Activated naive CD8-positive, alpha-beta T cell treated with anti-CD3 and anti-CD28 coated beads for 36 hours (primary cell): ENCODE measurements around the gene ATP10A. TPM values are rescaled to one million over a fixed set of nuclear protein-coding genes. Genes with fewer than 3 reads are reported as not detected.
"Not testable (repeated sequence)": the region's sequence is repeated elsewhere in the genome, so short reads cannot be mapped to it uniquely, and the experiment has no call there.

Experiments
- DNase-seq: peaks from one replicate; pipeline ENCODE4 v3.0.0; 2021
- H3K27ac Mint-ChIP-seq: one replicate; pipeline ENCODE4 v1.8.0; 2022; ENCODE audit warnings: mild to moderate bottlenecking, moderate library complexity, mixed read lengths
- H3K27me3 Mint-ChIP-seq: one replicate; pipeline ENCODE4 v1.8.0; 2022; ENCODE audit warnings: mild to moderate bottlenecking, mixed read lengths
- H3K36me3 Mint-ChIP-seq: one replicate; pipeline ENCODE4 v1.8.0; 2021; ENCODE audit warnings: mild to moderate bottlenecking, mixed read lengths
- H3K4me1 Mint-ChIP-seq: one replicate; pipeline ENCODE4 v1.8.0; 2021; ENCODE audit warnings: mixed read lengths
- H3K4me3 Mint-ChIP-seq: one replicate; pipeline ENCODE4 v1.8.0; 2022; ENCODE audit warnings: mild to moderate bottlenecking, moderate library complexity, mixed read lengths
- H3K9me3 Mint-ChIP-seq: one replicate; pipeline ENCODE4 v1.8.0; 2022; ENCODE audit warnings: mixed read lengths
- total RNA-seq, 2 experiments: library from RNA; stranded (reverse); gene quantifications; one replicate each; pipeline ENCODE4 v1.2.3, GENCODE V29; 2021

ATP10A gene
- total RNA-seq, 2 experiments from 2014 or later: 23.9 to 26.8 TPM

GRCh38 chr15:25870938-25871337 is 7.8 kb upstream of the ATP10A start:
- no peak overlapping the region for H3K4me3 Mint-ChIP-seq
- H3K4me1 Mint-ChIP-seq: peaks cover 2% of the 10 kb centered on the region
- DNase-seq: no peak
- no peaks in the 10 kb centered on the region for H3K27me3 Mint-ChIP-seq
- no peaks in the 10 kb centered on the region for H3K36me3 Mint-ChIP-seq
- no peaks in the 10 kb centered on the region for H3K9me3 Mint-ChIP-seq
- H3K27ac Mint-ChIP-seq: no peak overlapping the region

GRCh38 chr15:25869701-25870100 is 6.6 kb upstream of the ATP10A start:
- no peak for DNase-seq
- Mint-ChIP-seq H3K27me3 (peaks cover 4% of the 10 kb centered on the region), H3K9me3 (no peaks in the 10 kb centered on the region), H3K4me1 (peaks cover 2% of the 10 kb centered on the region), H3K36me3 (no peaks in the 10 kb centered on the region), H3K27ac (no peak overlapping the region), H3K4me3 (no peak overlapping the region)

- no peak for DNase-seq
- no peak overlapping the region for H3K4me3 Mint-ChIP-seq
- H3K27me3 Mint-ChIP-seq: peaks cover 4% of the 10 kb centered on the region
- H3K27ac Mint-ChIP-seq: no peak overlapping the region
- H3K4me1 Mint-ChIP-seq: peaks cover 8% of the 10 kb centered on the region
- no peaks in the 10 kb centered on the region for H3K9me3 Mint-ChIP-seq
- no peaks in the 10 kb centered on the region for H3K36me3 Mint-ChIP-seq
These were observed 3.7 kb upstream of the ATP10A start for GRCh38 chr15:25866874-25867273.

GRCh38 chr15:25866251-25866650 is 3.1 kb upstream of the ATP10A start:
- Mint-ChIP-seq H3K4me3 (no peak overlapping the region), H3K27ac (no peak overlapping the region), H3K27me3 (peaks cover 4% of the 10 kb centered on the region), H3K9me3 (no peaks in the 10 kb centered on the region), H3K4me1 (peaks cover 8% of the 10 kb centered on the region), H3K36me3 (peaks cover 6% of the 10 kb centered on the region)
- DNase-seq: no peak

GRCh38 chr15:25864966-25865365 is 1.8 kb upstream of the ATP10A start:
- no peak overlapping the region for H3K27ac Mint-ChIP-seq
- H3K4me1 Mint-ChIP-seq: peaks cover 15% of the 10 kb centered on the region
- no peak for DNase-seq
- peaks cover 4% of the 10 kb centered on the region for H3K27me3 Mint-ChIP-seq
- peaks cover 16% of the 10 kb centered on the region for H3K36me3 Mint-ChIP-seq
- H3K4me3 Mint-ChIP-seq: no peak overlapping the region
- H3K9me3 Mint-ChIP-seq: no peaks in the 10 kb centered on the region

- no peak for DNase-seq
- H3K27ac Mint-ChIP-seq: peak overlapping the region; percentile 80
- H3K4me3 Mint-ChIP-seq: peak overlapping the region; percentile 70
- no peaks in the 10 kb centered on the region for H3K9me3 Mint-ChIP-seq
- peaks cover 4% of the 10 kb centered on the region for H3K27me3 Mint-ChIP-seq
- H3K36me3 Mint-ChIP-seq: peaks cover 22% of the 10 kb centered on the region
- peaks cover 21% of the 10 kb centered on the region for H3K4me1 Mint-ChIP-seq
These were observed 947 bp upstream of the ATP10A start for GRCh38 chr15:25863968-25864580.

- H3K4me3 Mint-ChIP-seq: peak overlapping the region; percentile 93
- H3K27ac Mint-ChIP-seq: peak overlapping the region; percentile 94
- peak; percentile 55 for DNase-seq
- peaks cover 34% of the 10 kb centered on the region for H3K36me3 Mint-ChIP-seq
- peaks cover 35% of the 10 kb centered on the region for H3K4me1 Mint-ChIP-seq
- no peaks in the 10 kb centered on the region for H3K9me3 Mint-ChIP-seq
- peaks cover 4% of the 10 kb centered on the region for H3K27me3 Mint-ChIP-seq
These were observed 536 bp downstream of the ATP10A start for GRCh38 chr15:25862472-25863110.

GRCh38 chr15:25862071-25862471 is 1.1 kb downstream of the ATP10A start:
- Mint-ChIP-seq H3K4me3 (peak overlapping the region; percentile 93), H3K36me3 (peaks cover 38% of the 10 kb centered on the region), H3K27me3 (peaks cover 4% of the 10 kb centered on the region), H3K27ac (peak overlapping the region; percentile 94), H3K9me3 (no peaks in the 10 kb centered on the region), H3K4me1 (peaks cover 37% of the 10 kb centered on the region)
- DNase-seq: no peak

GRCh38 chr15:25860885-25861866 is 2.0 kb downstream of the ATP10A start:
- peaks cover 4% of the 10 kb centered on the region for H3K9me3 Mint-ChIP-seq
- H3K4me3 Mint-ChIP-seq: peak overlapping the region; percentile 93
- H3K4me1 Mint-ChIP-seq: peaks cover 46% of the 10 kb centered on the region
- H3K27ac Mint-ChIP-seq: peak overlapping the region; percentile 94
- H3K36me3 Mint-ChIP-seq: peaks cover 47% of the 10 kb centered on the region
- H3K27me3 Mint-ChIP-seq: peaks cover 4% of the 10 kb centered on the region
- DNase-seq: peak; percentile 32

- Mint-ChIP-seq H3K9me3 (peaks cover 8% of the 10 kb centered on the region), H3K27me3 (peaks cover 3% of the 10 kb centered on the region), H3K36me3 (peaks cover 59% of the 10 kb centered on the region), H3K27ac (peak overlapping the region; percentile 94), H3K4me1 (peaks cover 56% of the 10 kb centered on the region), H3K4me3 (peak overlapping the region; percentile 93)
- no peak for DNase-seq
These were observed 3.1 kb downstream of the ATP10A start for GRCh38 chr15:25859838-25860645.

- Mint-ChIP-seq H3K4me3 (peak overlapping the region; percentile 93), H3K27me3 (no peaks in the 10 kb centered on the region), H3K27ac (peak overlapping the region; percentile 94), H3K9me3 (peaks cover 8% of the 10 kb centered on the region), H3K4me1 (peaks cover 63% of the 10 kb centered on the region), H3K36me3 (peaks cover 67% of the 10 kb centered on the region)
- no peak for DNase-seq
These were observed 4.0 kb downstream of the ATP10A start for GRCh38 chr15:25858952-25859760.

GRCh38 chr15:25856059-25856458 is 7.1 kb downstream of the ATP10A start:
- not testable (repeated sequence) for DNase-seq, H3K27me3 Mint-ChIP-seq, H3K9me3 Mint-ChIP-seq, H3K4me3 Mint-ChIP-seq
- Mint-ChIP-seq H3K36me3 (peaks cover 82% of the 10 kb centered on the region), H3K27ac (peak overlapping the region; percentile 77), H3K4me1 (peaks cover 87% of the 10 kb centered on the region)

GRCh38 chr15:25852661-25853524 is 10.2 kb downstream of the ATP10A start:
- DNase-seq: no peak
- H3K36me3 Mint-ChIP-seq: peaks cover 58% of the 10 kb centered on the region

More at GRCh38 chr15:25852661-25853524, 10.2 kb downstream of the ATP10A start:
- Mint-ChIP-seq H3K9me3 (peaks cover 9% of the 10 kb centered on the region), H3K27ac (peak overlapping the region; percentile 99), H3K4me1 (peaks cover 85% of the 10 kb centered on the region), H3K4me3 (peak overlapping the region; percentile 33), H3K27me3 (no peaks in the 10 kb centered on the region)
